ENCODE measurements around the gene ITGB6.
A peak's percentile ranks its signal among the peaks of the same experiment; 100 is the strongest.

DNA sequence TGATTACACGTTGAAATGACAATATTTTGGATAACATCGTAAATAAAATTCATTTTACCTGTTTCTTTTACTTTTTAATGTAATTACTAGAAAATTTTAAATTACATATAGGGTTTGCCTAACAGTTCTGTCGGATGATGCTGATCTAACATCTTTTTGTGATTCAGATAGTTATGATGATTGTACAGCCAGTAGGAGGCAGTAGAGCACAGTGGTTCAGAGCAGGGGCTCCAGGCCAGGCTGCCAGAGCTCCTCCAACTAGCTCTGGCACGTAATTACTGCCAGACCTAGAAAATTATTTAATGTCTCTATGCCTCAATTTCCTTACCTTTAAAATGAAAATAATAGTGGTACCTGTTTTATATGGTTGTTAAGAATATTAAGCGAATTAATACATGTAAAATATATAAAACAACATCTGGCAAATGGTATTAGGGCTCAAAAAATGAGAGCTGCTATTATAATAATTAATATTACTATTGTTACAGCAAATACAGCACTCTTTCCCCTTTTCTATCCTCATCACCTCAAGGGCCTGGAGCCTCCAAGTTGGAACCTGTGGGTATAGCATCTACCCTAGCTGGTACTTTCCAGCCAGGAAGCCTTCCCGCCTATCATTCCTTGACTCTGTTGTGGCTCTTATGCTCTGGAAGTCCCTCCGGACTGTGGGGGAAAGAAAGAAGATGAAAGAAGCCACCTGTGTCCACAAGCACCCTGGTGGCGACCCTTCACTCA, 90.0 kb downstream of the ITGB6 start:
- TF ChIP-seq, protein P1, sequence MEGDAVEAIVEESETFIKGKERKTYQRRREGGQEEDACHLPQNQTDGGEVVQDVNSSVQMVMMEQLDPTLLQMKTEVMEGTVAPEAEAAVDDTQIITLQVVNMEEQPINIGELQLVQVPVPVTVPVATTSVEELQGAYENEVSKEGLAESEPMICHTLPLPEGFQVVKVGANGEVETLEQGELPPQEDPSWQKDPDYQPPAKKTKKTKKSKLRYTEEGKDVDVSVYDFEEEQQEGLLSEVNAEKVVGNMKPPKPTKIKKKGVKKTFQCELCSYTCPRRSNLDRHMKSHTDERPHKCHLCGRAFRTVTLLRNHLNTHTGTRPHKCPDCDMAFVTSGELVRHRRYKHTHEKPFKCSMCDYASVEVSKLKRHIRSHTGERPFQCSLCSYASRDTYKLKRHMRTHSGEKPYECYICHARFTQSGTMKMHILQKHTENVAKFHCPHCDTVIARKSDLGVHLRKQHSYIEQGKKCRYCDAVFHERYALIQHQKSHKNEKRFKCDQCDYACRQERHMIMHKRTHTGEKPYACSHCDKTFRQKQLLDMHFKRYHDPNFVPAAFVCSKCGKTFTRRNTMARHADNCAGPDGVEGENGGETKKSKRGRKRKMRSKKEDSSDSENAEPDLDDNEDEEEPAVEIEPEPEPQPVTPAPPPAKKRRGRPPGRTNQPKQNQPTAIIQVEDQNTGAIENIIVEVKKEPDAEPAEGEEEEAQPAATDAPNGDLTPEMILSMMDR (IDR thresholded peaks at IDR 0.05; ENCODE audit: insufficient read depth, low read length): peak; percentile 28
- TF ChIP-seq REST (IDR thresholded peaks at IDR 0.05; ENCODE audit: insufficient replicate concordance, low read depth) (no peak), GABPA (IDR thresholded peaks at IDR 0.05; ENCODE audit: low read depth) (no peak), POLR2AphosphoS5 (IDR thresholded peaks at IDR 0.05; ENCODE audit: low read depth) (no peak), SPI1 (IDR thresholded peaks at IDR 0.05; ENCODE audit: borderline replicate concordance, low read depth) (no peak)
